Esophagus mucosa (tissue), 1 donor: ENCODE measurements around the gene DOCK1. TPM values are rescaled to one million over a fixed set of nuclear protein-coding genes. Genes with fewer than 3 reads are reported as not detected.

Experiments
- ATAC-seq: fragments of 200-7000 bp; cut with Tn5 transposase; one replicate; pipeline ENCODE4 v1.9.1; 2020
- total RNA-seq: library from RNA; stranded (reverse); gene quantifications from one replicate; pipeline ENCODE4 v1.2.4, GENCODE V29; 2023
- donor health status: DM: yes; HTN: yes; CAD: no.

Gene DOCK1
- total RNA-seq, 1 donor from 2014 or later, result 37.6 TPM

DNA sequence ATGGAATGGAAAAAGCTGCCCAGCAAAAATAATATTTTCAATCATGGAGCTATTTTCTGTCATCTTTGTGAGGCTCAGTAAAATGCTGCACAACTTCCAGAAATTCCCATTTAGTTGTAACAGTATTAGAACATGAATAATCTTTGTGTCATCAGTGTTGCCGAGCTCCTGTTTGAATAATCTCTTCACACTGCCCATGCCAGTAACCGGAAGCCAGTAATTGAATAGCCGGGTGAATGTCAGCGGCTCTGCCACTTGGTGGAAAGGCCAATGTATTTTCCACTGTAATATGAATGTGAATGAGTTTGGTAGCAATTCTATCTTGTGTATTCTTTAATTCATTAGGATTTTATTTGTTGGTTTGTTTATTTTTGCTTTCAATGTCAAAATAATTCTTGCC lies 463.7 kb downstream of the DOCK1 start:
- ATAC-seq, result no peak

DNA sequence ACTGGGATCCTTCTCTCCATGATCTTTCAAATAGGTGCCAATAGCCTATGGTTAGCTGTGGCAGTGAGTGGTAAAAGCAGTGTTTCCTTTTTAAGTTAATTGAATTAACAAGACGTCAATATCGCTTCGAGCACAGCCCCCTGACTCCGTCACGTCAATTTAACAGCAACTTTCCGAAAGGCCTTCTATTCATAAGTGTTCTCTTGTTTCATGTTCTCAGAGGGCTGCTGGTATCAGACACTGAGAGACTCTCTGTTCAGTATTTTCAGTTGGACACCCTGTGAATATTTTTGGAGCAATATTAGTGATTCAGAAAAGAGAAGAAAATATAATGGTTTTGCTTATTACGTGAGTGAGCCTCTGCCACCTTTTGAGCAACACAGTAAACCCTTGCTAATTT lies 465.4 kb downstream of the DOCK1 start:
- ATAC-seq, result no peak

DNA sequence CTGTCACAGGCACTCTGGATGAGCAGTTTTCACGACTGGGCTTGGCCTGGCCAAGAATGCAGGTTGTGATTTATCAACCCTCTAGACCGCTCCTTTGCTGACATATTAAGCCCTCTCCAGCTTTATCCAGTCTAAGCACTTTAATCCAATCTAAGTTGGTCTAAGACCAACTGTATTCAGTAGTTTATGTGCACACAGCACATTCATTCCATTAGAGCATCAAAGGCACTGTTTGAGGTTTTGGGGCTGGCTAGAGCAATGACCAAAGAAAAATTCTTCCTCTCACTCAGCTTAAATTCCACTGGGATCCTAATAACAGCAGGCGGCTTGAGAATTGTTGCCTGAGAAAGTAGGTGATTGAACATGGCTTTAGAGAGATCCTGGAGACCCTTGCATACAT lies 467.1 kb downstream of the DOCK1 start:
- no peak for ATAC-seq

DNA sequence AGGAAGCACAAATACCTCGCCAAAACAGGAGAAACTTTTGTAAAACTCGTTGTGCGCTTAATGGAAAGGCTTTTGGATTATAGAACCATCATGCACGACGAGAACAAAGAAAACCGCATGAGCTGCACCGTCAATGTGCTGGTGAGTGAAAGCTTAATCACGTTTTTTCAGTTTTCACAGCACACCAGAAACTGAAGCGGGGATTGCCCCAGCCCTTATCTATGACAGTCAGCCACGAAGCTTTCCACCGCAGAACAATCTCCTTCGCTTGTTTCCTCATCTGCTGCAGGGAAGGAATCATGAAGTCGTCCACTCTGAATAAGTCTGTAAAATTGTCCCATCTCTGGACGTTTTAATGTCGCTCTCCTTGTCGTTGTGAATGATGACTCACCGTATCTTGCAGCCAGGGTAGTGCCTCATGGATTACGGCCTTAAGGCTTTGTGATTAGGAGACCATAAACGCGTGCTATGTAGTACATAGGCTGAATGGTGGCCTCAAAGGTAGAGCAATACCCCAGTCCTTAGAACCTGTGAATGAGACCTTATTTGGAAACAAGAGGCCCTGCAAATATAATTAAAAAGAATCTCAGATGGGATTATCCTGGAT lies 468.9 kb downstream of the DOCK1 start:
- no peak for ATAC-seq

DNA sequence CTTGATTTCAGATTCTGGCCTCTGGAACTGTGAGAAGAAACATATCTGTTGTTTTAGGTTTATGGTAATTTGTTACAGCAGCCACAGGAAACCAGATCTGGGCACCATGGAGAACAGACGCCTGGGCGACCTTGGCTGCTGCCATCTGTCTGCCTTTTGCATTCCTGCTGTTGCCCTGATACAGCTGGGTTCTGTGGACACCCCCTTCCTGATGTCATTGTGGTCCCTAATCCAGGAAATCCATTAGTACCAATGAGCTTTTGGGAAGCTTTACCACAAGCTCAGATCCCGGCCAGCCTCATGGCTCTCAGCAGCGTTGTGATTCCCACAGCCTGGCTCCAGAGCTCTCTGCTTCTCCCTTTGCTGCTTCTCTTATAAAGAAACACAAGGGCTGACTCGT lies 469.7 kb downstream of the DOCK1 start:
- no peak for ATAC-seq

DNA sequence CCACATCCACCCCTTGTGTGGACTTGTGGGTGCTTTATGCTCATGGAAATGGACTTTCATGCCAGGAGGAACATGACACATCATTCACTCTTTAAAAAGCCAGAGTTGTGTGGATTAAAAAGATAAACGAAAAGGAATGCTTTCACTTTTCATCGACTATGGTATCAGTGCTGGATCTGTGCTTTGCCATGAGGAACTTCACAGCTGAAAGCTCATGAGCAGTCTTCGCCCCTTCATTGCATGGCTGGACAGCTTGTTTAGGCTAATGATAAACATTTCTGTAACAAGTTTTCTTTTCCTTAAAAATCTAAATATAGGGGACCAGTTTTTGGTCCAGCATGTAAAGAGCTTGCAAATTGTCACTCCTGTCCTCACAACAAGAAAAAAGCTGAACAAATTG lies 470.2 kb downstream of the DOCK1 start:
- ATAC-seq, result no peak

DNA sequence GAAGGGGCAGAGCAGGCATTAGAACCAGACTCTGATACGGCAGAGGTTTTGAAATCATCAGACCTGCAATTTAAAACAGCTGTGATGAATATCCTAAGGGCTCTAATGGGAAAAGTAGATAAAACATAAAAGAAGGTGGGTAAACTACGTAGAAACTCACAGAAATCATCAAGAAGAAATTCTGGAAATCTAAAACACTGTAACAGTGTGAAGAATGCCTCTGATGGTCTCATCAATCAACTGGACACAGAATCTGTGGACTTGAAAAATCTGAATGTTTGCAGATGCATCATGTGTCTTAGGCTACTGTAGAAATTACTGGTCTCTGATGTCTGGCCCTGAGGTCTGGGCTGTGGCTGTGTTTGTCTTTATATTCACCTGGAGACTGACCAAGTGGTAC lies 470.8 kb downstream of the DOCK1 start:
- no peak for ATAC-seq

DNA sequence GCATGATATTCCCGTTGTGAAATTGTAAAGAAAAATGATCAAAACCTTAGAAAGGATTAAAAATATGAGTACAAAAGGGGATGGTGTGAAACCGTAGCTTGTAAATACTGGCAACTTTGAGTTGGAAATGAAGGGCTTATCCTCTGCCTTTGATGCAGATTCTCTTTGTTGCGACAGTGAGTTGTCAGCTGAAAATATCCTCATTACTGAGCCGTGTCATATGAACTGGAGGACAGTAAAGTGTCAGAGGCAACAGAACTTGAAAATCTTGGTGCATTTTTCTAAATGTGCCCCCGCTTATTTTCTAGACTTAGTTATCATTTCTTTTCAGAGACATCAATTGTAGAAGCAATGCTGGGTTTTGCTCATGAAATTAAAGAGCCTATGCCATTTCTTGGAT lies 473.4 kb downstream of the DOCK1 start:
- ATAC-seq, result no peak

DNA sequence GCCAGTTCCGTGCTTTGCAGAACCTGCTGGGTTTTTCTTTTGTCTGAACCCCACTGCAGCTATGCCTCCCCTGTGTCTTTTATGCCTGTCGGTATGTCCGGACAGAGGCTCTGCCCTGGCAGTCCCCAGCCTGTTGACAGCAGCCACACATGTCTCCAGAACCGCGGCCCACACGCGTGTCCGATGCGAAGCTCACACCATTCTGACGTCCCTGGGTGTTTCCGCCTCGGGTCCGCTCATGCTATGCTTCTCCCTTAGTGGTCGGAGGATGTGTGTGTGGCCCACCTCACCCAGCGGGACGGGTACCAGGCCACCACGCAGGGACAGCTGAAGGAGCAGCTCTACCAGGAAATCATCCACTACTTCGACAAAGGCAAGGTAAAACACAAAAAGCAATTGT lies 479.3 kb downstream of the DOCK1 start:
- no peak for ATAC-seq

DNA sequence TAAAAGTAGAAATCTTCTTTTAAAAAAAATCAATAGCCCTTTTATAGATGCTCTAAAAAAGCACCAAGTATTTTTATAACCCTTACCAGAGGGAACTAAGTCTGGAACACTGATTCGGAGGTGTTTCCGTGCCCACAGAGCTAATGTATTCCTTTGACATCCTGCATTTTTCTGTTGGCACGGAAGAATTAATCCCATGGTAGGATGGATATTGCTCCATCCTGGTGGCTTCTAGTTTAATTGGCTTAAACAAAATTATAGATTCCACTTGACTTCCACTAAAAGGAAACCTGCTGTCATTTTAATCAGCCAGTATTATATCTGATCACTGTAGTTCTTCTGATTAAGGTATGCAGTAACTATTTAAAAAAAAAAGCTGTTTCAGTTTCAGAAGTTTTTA lies 479.8 kb downstream of the DOCK1 start:
- no peak for ATAC-seq

DNA sequence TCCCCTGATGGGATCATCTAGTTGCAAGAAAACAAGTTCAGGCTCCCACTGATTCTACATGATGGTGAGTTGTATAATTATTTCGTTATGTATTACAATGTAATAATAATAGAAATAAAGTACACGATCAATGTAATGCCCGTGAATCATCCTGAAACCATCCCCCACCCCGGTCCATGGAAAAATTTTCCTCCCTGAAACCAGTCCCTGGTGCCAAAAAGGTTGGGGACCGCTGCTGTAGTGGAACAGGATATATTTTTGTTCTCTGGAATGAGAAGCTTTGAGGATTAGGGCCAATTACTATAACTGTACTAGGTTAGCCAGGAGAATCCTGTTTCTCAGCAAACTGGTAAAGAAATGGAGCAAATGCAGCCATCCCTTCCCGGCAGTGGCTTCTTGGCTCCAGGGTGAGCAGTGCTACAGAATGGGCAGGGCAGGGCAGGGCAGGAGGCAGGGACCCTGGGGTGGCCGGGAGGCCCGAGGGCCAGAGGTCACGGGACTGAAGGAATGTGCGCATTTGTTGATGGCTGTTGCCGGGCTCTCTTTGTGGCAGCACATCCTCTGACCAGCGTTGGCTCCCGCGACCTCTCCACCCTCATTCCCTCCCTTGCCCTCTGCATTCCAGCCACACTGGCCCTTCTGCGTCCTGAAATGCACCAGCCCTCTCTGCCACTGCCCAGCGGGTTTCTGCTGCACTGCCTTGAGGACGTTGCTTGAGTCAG lies 481.5 kb downstream of the DOCK1 start:
- ATAC-seq, result no peak

DNA sequence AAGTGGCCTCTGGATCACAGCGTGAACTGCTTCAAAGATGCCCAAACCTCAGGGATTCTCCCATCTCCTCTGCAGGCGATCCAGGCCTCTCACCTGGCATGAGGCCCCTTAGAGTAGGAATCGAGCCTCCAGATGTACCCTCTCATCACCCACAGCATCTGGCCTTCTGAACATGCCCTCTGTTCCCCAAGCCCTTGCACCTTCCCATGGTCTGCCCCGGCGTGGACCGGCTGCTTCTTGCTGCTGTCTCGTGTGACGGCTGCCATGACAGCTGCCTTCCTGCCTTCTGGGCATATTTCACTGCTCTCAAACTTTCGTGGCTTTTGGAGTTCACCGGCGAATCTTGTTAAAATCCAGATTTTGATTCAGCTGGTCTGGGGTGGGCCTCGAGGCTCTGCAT lies 486.6 kb downstream of the DOCK1 start:
- no peak for ATAC-seq

DNA sequence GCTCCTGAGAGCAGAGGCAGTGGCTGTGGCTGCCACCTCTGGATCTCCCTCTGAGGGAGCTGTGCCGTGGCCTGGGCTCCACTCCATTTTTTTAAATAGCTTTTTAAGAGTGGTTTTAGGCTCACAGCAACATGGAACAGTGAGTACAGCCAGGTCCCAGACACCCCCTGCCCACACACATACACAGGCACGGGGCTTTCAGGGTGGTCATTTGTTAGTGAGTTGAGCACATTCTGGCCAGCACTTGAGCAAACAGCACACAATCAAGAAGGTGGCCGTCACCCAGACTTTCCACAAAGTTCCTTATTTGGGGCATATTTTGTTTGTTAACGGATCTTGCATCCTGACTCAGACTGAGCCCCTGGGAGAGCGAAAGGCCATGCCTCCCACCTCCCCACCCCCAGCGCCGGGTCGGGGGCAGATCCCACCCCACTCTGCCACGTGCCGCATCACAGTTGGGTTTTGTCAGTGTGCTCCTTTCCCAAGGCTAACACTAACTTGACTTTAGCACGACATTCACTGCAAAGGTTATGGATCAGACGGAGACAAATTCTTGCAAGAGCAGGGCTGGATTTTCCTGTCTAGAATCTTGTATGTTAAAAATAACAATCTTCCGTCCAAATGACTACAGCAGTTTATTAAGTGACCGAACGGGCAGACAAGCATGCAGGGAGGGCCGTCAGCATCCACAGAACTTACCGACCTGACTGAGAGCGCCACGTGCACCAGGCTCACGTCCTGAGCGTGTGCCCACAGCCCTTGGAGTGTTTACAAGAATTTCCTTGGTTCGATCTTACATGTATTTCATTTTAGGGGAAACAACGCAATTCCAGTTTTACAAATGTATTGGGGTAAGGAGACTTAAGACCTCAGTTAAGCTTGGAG lies 487.4 kb downstream of the DOCK1 start:
- no peak for ATAC-seq

DNA sequence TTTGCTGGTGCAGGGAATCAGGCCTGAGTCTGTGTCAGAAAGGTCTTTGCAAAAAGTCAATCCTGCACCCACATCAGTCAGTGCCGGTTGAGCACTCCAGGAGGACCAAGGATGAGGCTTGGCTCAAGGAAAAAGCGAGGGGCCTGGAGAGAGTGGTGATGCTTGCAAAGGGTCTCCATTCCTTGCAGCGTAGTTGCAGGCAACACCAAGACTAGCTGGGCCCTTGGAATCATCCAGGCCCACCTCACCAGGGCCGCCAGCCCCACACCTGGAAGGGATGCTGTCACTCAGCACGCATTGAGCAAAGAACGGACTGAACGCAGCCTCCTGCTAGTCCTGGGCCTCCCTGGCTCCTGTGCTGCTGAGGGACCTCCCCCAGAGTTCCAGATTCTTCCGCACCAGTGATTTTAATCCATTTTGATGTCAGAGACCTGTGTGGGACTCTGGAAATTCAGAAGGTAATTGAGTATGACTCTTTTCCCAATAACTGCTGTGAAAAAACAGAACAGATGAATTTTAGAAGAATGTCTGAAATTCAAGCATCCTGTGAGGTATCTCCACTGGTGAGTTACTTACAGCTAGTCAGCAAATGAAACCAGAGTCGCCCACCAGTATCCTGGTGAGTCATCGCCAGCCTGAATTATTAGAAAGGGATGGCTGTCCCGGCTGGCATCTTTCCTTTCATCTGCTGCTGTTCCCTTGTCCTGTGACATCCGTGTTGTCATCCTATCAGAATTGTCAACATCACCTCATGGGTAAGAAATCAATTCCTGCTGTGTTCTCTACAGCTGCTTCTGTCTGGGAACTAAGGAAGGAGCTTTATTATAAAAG lies 493.1 kb downstream of the DOCK1 start:
- no peak for ATAC-seq

DNA sequence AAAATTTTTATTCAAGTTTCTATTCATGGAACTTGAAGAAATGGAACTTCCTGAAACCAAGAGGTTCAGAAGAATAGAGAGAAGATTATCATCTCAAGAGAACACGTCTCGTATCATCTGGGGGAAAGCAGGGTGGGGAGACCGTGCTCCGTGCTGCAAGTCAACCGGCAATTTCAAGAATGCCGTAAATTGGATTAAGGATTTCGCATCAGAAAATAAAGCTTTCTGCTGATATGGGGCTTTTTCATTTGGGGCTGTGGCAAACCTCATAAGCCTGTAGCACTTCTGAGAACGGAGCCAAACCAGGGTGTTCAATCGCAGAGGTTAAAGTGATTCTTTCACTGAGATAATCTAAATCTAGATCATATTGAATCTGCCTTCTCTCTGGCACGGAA lies 493.7 kb downstream of the DOCK1 start:
- ATAC-seq, result no peak

DNA sequence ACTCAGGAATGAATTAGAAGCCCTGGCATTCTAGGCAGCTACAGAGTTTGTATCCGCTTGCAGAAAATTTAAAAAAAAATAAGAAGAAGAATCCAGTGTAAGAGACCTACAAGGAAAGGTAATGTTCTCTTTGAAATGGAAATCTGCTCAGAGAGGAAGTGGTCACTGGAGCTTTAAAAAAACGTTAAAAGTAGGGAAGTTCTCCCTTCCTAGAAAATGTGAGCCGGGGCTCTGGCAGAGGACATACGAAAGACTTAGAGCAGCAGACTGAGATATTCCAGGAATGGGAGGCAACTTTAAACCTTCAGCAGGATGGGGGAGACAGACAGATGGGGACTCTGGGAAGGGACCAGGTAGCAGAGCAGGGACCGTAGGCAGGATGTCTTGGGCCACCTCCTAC lies 494.4 kb downstream of the DOCK1 start:
- ATAC-seq, result no peak

DNA sequence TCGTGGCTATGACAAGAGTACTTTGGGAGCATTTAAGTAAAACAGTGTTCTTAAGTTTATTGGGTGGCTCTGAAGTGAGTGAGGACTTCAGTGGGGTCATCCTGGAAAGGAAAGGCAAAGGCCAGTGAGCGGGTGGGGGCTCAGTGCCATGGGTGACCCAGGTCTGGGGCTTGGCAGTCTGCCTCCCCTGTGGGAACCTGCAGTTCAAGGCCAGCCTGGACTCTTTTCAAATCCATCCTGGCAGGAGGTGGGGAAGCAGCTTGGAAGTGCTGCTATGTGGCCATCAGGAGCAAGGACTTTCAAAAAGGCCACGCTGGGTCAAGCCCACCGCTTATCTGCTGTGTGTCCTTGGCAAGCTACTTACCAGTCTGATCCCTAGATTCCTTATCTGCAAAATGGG lies 495.0 kb downstream of the DOCK1 start:
- no peak for ATAC-seq

DNA sequence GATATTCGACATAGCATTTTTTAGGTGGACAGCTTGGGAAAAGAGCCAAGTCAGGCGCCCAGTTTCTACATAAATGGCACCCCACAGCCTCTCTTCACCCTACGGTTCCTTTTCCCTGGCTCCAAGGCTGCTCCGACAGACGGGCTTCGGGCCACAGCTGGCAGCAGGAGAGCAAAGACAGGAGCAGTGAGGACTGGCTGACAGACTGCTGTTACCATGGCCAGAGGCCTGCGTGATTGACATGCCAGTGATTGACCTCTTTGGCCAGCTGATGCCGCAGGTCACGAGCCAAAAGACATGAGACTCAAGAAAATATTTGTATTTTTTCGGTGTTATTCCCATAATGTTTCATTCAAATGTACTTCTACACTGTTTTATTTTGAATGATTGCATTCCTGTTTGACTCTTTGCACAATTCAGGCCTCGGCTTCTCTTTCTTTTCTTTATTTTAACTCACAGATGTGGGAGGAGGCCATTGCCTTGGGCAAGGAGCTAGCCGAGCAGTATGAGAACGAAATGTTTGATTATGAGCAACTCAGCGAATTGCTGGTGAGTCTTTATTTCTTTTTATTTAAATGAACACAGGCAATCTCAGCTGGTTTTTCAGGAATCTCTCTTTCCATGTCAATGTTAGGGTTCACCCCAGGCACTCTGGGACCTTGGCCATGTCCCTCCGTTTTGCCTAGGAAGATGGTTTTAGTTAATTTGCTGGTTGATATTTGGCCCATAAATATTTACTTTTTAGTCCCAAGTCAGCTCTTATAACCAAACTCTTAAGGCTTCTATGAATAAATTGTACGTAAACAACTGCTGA lies 497.6 kb downstream of the DOCK1 start:
- no peak for ATAC-seq

DNA sequence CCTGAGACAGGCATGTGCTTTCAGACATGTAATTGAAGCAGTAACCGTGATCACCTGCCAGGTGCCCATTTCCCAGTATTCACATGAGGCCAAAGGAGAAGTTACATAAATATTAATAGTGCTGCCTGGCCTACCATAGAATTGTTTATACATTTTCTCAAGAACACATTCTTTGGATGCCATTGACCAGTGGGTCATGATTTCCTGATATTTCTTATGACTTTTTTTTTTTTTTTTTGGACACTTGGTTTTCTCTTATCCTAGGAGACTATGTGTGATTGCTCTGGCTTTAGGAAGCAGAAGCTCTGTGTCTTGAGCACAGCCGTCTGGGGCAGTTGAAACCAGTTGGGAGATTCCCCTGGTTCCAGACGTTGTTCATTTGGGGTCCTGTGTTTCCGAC lies 500.0 kb downstream of the DOCK1 start:
- ATAC-seq, result no peak

DNA sequence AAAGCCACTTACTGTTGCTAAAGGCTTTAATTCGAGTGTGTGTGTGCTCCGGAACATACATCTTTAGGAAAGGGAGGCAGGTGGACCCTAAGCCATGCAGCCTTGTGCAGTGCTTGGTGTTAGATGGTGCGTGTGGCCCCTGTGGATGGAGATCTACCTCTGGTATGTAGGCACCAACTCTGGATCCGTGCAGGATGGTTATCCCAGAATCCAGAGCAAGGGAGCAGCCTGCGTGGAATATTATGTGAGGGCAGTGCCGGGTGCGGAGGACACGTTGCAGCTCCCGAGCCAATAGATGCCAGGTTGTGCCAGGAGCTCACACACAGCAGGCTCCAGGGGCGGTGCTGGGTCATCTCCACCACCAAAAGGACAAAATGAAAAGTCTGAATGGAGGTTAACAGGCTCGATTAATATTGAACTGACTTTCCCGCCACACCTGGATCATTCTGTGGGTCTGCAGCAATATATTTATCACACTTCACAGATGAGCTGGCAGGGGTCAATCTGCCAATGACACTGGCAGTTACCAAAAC lies 500.9 kb downstream of the DOCK1 start:
- no peak for ATAC-seq

DNA sequence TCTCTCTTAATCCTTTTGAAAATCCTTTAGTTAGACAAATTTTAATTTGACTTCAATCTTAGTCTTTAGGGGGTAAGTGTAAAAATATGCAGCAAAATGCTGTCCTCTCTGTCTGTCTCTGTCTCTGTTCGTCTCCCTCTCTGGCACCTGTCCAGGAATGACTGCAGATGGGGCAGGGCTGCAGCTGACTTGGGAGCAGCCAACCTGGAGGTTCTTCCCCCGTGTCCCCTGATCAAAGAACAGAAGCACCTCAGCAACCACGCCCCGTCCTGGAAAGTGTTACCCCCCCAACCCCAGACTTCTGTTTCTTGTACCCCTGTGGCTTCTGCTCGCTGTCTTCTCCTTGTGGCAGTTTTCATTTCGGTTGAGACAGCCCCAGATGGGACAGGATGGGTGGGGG lies 502.3 kb downstream of the DOCK1 start:
- no peak for ATAC-seq
